ENCODE results near the gene RNF5.

DNA sequence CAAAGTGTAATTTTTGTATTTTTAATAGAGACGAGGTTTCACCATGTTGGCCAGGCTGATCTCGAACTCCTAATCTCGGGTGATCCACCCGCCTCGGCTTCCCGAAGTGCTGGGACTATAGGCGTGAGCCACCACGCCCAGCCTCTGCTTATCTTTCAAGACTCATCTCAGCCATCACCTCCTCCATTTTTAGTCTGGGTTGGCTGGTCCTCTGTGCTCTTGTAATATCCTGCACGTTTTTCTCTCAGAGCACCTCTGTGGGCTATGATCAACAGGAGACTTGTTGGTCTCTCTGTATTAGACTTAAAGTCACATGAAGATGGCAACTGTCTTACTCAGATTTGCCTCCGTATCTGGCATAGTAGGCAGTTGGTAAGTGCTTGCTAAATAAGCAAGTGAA is 38.1 kb downstream of the RNF5 start:
- no peak for TF ChIP-seq CTCF (IDR thresholded peaks at IDR 0.05)
- no peak for TF ChIP-seq POLR2A (IDR thresholded peaks at IDR 0.05)

Data from esophagus squamous epithelium (tissue), 4 donors.